ENCODE results near the gene CACNG1. TPM values are rescaled to one million over a fixed set of nuclear protein-coding genes. Genes with fewer than 3 reads are reported as not detected.

CACNG1 gene
- total RNA-seq, 1 donor from 2014 or later, result 0.44 TPM

GRCh38 chr17:67055041-67055443, 10.7 kb downstream of the CACNG1 start:
- DNase-seq (ENCODE audit: low read depth, low spot score), result no peak
- Mint-ChIP-seq H3K27me3 (ENCODE audit: low read depth) (no peaks in the 10 kb centered on the region), H3K36me3 (ENCODE audit: low read depth) (no peaks in the 10 kb centered on the region), H3K9me3 (no peaks in the 10 kb centered on the region), H3K27ac (ENCODE audit: unreplicated experiment) (no peak overlapping the region), H3K4me1 (no peaks in the 10 kb centered on the region), H3K4me3 (no peak overlapping the region)
- TF ChIP-seq CTCF (conservative IDR thresholded peaks at IDR 0.05), result no peak

- DNase-seq (ENCODE audit: low read depth, low spot score), result no peak
- Mint-ChIP-seq H3K27ac (ENCODE audit: unreplicated experiment) (no peak overlapping the region), H3K4me3 (no peak overlapping the region), H3K36me3 (ENCODE audit: low read depth) (peaks cover 5% of the 10 kb centered on the region), H3K4me1 (no peaks in the 10 kb centered on the region), H3K9me3 (peaks cover 4% of the 10 kb centered on the region), H3K27me3 (ENCODE audit: low read depth) (no peaks in the 10 kb centered on the region)
- TF ChIP-seq CTCF (conservative IDR thresholded peaks at IDR 0.05), result no peak
Observed at GRCh38 chr17:67055811-67056745, 11.7 kb downstream of the CACNG1 start.

- H3K27ac Mint-ChIP-seq (ENCODE audit: unreplicated experiment), result peak overlapping the region; percentile 27
- no peak overlapping the region for H3K4me3 Mint-ChIP-seq
- H3K4me1 Mint-ChIP-seq, result no peaks in the 10 kb centered on the region
- no peak for DNase-seq (ENCODE audit: low read depth, low spot score)
- no peak for TF ChIP-seq CTCF (conservative IDR thresholded peaks at IDR 0.05)
- H3K36me3 Mint-ChIP-seq (ENCODE audit: low read depth), result peaks cover 5% of the 10 kb centered on the region
- peaks cover 4% of the 10 kb centered on the region for H3K9me3 Mint-ChIP-seq
- H3K27me3 Mint-ChIP-seq (ENCODE audit: low read depth), result no peaks in the 10 kb centered on the region
Observed at GRCh38 chr17:67056746-67057490, 12.6 kb downstream of the CACNG1 start.

GRCh38 chr17:67058036-67058435, 13.7 kb downstream of the CACNG1 start:
- Mint-ChIP-seq H3K27ac (ENCODE audit: unreplicated experiment) (no peak overlapping the region), H3K36me3 (ENCODE audit: low read depth) (peaks cover 5% of the 10 kb centered on the region), H3K27me3 (ENCODE audit: low read depth) (no peaks in the 10 kb centered on the region)

More at GRCh38 chr17:67058036-67058435, 13.7 kb downstream of the CACNG1 start:
- DNase-seq (ENCODE audit: low read depth, low spot score), result no peak
- Mint-ChIP-seq H3K4me3 (no peak overlapping the region), H3K9me3 (peaks cover 4% of the 10 kb centered on the region), H3K4me1 (peaks cover 2% of the 10 kb centered on the region)
- no peak for TF ChIP-seq CTCF (conservative IDR thresholded peaks at IDR 0.05)
